Epithelial cell of esophagus (primary cell): ENCODE data around the gene PPP1CA.

Experiments used
- DNase-seq: peaks from one replicate; pipeline ENCODE4 v3.0.0; 2010; ENCODE audit warnings: low read depth
- H3K4me3 ChIP-seq: 2 replicates; pipeline ENCODE4 v1.5.1; 2011; ENCODE audit warnings: mild to moderate bottlenecking, low read length, control low read depth
- CTCF ChIP-seq: IDR thresholded peaks from 2 replicates; pipeline ENCODE4 v1.5.1; 2011; ENCODE audit warnings: low read depth, mild to moderate bottlenecking, low read length, control low read depth, inconsistent platforms; ENCODE audit not compliant: insufficient read depth; ENCODE audit errors: missing control alignments

The PPP1CA gene

GRCh38 chr11:67355023-67355793, 46.5 kb downstream of the PPP1CA start:
- no peak for DNase-seq
- H3K4me3 ChIP-seq = no peak overlapping the region
- TF ChIP-seq CTCF = no peak

- peak; percentile 5 for TF ChIP-seq CTCF
- peak; percentile 87 for DNase-seq
- H3K4me3 ChIP-seq = peak overlapping the region; percentile 81
These were observed 47.3 kb downstream of the PPP1CA start for GRCh38 chr11:67354075-67355022.

- DNase-seq = peak; percentile 94
- no peak for TF ChIP-seq CTCF
These were observed 48.2 kb downstream of the PPP1CA start, which contains the start of gene POLD4 for GRCh38 chr11:67353317-67354074. POLD4 (minus strand) TSS chr11:67353546; CDS start chr11:67353399, 147 bp downstream.

GRCh38 chr11:67352546-67353316, 48.9 kb downstream of the PPP1CA start:
- no peak for TF ChIP-seq CTCF
- DNase-seq = no peak
- H3K4me3 ChIP-seq = peak overlapping the region; percentile 81

More at GRCh38 chr11:67353317-67354074, 48.2 kb downstream of the PPP1CA start, which contains the start of gene POLD4:
- H3K4me3 ChIP-seq = peak within 1 kb of the TSS; percentile 81

- peak; percentile 96 for TF ChIP-seq CTCF
These were observed 50.2 kb downstream of the PPP1CA start for GRCh38 chr11:67351275-67352005.

More at GRCh38 chr11:67351275-67352005, 50.2 kb downstream of the PPP1CA start:
- DNase-seq = peak; percentile 90
- H3K4me3 ChIP-seq = no peak overlapping the region
